ENCODE measurements around the gene KLHL14. TPM values are rescaled to one million over a fixed set of nuclear protein-coding genes. Genes with fewer than 3 reads are reported as not detected.

Gene KLHL14
- total and polyA plus RNA-seq, 2 of the 13 experiments (the other 11 are each of a cell fraction or from before 2014, with no cell fraction given) = 16.0 to 41.8 TPM

DNA sequence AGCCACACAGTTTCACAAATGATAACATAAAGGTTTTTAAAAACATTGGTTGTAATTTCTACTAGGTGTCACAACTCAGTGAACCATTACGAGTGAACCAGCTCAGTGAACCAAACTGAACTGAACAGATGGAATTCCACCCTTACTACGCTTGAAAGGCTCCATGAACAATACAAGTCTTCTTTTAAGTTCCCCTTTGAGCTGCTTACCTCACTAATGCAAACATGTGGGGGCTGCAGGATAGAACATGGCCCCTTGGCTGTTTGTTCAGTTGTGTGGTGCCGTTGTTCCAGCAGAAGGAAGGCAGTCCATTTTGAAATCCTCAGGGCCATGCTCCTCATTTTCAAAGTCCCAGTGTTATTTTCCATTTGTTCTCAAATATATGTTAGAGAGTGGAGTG lies 30.7 kb upstream of the KLHL14 start (continued):
- TF ChIP-seq SETDB1 (CRISPR knock-in tag; IDR thresholded peaks at IDR 0.05; ENCODE audit: borderline replicate concordance) (no peak), ZNF546 (CRISPR knock-in tag; conservative IDR thresholded peaks at IDR 0.05) (no peak), KLF16 (CRISPR knock-in tag; IDR thresholded peaks at IDR 0.05) (peak in 1 of 2 experiments; percentile 79; a peak in 1 of 4 replicates), ZNF292 (CRISPR knock-in tag; IDR thresholded peaks at IDR 0.05; ENCODE audit: borderline replicate concordance, low read depth) (peak; percentile 52; the same call in 1 of the 2 replicates), SRSF4 (IDR thresholded peaks at IDR 0.05; ENCODE audit: low read depth, low read length, poor library complexity, severe bottlenecking) (no peak), ZNF670 (CRISPR knock-in tag; IDR thresholded peaks at IDR 0.05; ENCODE audit: borderline replicate concordance) (no peak), SCMH1 (CRISPR knock-in tag; IDR thresholded peaks at IDR 0.05; ENCODE audit: borderline replicate concordance) (no peak), ZNF629 (CRISPR knock-in tag; conservative IDR thresholded peaks at IDR 0.05) (peak; percentile 37; the same call in 1 of the 2 replicates), ARID2 (CRISPR knock-in tag; IDR thresholded peaks at IDR 0.05; ENCODE audit: borderline replicate concordance) (no peak), ELF3 (CRISPR knock-in tag; IDR thresholded peaks at IDR 0.05) (peak; percentile 86), TCF7 (IDR thresholded peaks at IDR 0.05; ENCODE audit: low read depth) (peak; percentile 97), STAG1 (CRISPR knock-in tag; IDR thresholded peaks at IDR 0.05) (peak; percentile 27; the same call in 1 of the 2 replicates), ZSCAN31 (CRISPR knock-in tag; IDR thresholded peaks at IDR 0.05; ENCODE audit: low read depth) (no peak), ZNF557 (CRISPR knock-in tag; IDR thresholded peaks at IDR 0.05) (peak; percentile 51; the same call in 1 of the 2 replicates), TSC22D2 (CRISPR knock-in tag; IDR thresholded peaks at IDR 0.05; ENCODE audit: borderline replicate concordance) (no peak), ZNF121 (CRISPR knock-in tag; IDR thresholded peaks at IDR 0.05) (no peak), KAT2B (IDR thresholded peaks at IDR 0.05; ENCODE audit: borderline replicate concordance, low read depth, low read length) (no peak), SP5 (CRISPR knock-in tag; IDR thresholded peaks at IDR 0.05; ENCODE audit: borderline replicate concordance, low read depth) (peak; percentile 72; the same call in 1 of the 2 replicates), HOXD1 (CRISPR knock-in tag; IDR thresholded peaks at IDR 0.05) (peak; percentile 87), GLI4 (CRISPR knock-in tag; IDR thresholded peaks at IDR 0.05; ENCODE audit: borderline replicate concordance) (no peak), ZFP1 (CRISPR knock-in tag; IDR thresholded peaks at IDR 0.05) (0 out of 2 replicates have a peak, but pooled peaks have one; percentile 57)
- TF ChIP-seq, protein P1, sequence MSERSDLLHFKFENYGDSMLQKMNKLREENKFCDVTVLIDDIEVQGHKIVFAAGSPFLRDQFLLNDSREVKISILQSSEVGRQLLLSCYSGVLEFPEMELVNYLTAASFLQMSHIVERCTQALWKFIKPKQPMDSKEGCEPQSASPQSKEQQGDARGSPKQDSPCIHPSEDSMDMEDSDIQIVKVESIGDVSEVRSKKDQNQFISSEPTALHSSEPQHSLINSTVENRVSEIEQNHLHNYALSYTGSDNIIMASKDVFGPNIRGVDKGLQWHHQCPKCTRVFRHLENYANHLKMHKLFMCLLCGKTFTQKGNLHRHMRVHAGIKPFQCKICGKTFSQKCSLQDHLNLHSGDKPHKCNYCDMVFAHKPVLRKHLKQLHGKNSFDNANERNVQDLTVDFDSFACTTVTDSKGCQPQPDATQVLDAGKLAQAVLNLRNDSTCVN (CRISPR knock-in tag; IDR thresholded peaks at IDR 0.05; ENCODE audit: borderline replicate concordance) = peak; percentile 74; the same call in 1 of the 2 replicates
- TF ChIP-seq, protein P2, sequence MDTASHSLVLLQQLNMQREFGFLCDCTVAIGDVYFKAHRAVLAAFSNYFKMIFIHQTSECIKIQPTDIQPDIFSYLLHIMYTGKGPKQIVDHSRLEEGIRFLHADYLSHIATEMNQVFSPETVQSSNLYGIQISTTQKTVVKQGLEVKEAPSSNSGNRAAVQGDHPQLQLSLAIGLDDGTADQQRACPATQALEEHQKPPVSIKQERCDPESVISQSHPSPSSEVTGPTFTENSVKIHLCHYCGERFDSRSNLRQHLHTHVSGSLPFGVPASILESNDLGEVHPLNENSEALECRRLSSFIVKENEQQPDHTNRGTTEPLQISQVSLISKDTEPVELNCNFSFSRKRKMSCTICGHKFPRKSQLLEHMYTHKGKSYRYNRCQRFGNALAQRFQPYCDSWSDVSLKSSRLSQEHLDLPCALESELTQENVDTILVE (CRISPR knock-in tag; IDR thresholded peaks at IDR 0.05) = peak; percentile 72
- TF ChIP-seq, protein P3, sequence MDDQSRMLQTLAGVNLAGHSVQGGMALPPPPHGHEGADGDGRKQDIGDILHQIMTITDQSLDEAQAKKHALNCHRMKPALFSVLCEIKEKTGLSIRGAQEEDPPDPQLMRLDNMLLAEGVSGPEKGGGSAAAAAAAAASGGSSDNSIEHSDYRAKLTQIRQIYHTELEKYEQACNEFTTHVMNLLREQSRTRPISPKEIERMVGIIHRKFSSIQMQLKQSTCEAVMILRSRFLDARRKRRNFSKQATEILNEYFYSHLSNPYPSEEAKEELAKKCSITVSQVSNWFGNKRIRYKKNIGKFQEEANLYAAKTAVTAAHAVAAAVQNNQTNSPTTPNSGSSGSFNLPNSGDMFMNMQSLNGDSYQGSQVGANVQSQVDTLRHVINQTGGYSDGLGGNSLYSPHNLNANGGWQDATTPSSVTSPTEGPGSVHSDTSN (CRISPR knock-in tag; IDR thresholded peaks at IDR 0.05; ENCODE audit: borderline replicate concordance) = no peak
- TF ChIP-seq, protein P4, sequence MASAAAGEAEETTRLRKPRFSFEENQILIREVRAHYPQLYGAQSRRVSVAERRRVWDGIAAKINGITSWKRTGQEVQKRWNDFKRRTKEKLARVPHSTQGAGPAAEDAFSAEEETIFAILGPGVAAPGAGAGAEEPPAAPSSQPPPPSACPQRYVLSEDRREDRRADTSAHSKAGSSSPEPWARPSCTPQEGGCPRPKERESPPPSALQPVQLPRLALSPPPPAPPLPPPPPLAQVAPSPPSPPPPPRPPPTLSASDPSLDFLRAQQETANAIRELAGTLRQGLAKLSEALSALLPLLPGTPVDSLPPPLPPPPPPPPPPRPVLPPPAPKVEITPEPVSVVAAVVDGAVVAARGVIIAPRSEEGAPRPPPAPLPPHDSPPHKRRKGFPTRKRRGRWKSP (CRISPR knock-in tag; IDR thresholded peaks at IDR 0.05) = no peak

Measured in HepG2 (cell line).